ENCODE measurements around the gene NHS.
A peak's percentile ranks its signal among the peaks of the same experiment; 100 is the strongest.
"Not testable (repeated sequence)": the region's sequence is repeated elsewhere in the genome, so short reads cannot be mapped to it uniquely, and the experiment has no call there.

NHS gene

GRCh38 chrX:17409566-17410290 lies 34.7 kb downstream of the NHS start:
- no peak for DNase-seq

GRCh38 chrX:17410651-17411050 lies 35.7 kb downstream of the NHS start:
- DNase-seq, result no peak

- no peak for DNase-seq
Observed at GRCh38 chrX:17411205-17411604, 36.2 kb downstream of the NHS start.

DNA sequence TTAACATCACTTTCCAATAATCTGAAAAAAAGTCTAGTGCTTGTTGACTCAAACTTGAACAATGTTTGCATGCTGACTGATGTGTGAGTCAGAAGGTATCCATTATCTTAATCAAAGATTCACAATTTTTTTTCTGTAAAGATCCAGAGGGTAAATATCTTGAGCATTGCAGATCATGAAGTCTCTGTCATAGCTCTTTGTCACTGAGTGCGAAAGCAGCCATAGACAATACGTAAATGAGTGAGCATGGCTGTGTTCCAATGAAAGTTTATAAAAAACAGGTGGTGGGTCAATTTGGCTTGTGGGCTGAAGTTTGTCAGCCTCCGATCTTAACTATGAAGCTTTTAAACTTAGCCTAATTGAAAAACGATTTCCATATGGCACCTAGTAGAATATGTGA lies 37.7 kb downstream of the NHS start:
- no peak for DNase-seq

DNA sequence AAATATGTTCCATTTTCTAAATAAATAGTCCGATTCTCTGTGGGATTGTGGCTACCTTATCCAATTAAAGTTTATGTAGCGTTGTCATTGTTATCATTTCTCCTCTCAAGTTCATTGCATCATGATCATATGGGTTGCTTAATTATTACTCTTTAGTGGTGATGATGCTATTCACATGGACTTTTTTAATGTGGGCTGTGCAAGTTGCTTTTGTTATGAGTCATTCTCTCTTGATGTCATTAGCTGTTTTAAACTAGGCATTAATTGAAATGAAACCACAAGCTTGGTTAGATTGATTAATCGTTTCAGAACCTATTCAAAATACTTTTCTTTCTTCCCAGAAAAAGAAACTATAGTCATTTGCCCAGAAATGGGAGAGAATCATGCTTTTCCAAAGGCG lies 38.2 kb downstream of the NHS start:
- no peak for DNase-seq

DNA sequence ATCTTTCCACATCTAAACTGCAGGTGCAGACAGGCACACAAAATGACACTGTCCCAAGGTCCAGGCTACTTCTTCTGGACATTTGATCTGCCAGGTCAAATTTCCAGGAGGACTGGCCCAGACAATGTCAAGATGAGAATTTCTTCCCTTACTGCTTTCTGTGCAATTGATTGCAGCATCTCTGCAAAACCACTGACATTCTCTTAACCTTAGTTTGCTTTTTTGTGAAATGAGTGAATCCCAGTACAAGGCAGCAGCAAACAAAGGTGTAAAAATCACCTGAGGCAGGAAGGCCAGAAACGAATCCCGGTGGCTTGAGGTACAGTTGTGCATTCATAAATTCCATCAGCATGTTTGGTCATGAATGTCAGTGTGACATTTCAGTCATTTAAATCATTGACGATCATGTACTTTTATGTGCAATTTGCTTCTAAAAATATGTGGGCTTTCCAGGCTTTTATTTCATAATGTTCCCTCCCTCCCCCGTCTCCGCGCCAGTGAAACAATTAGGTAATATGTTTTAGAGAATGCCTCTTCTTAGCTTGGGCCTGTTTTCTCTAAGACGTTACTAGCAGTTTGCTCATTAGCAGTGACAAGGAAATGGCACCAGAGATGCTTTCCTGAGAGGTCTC lies 39.1 kb downstream of the NHS start:
- no peak for DNase-seq

- peak; percentile 19 for DNase-seq
Observed at GRCh38 chrX:17414839-17415238, 39.8 kb downstream of the NHS start.

DNA sequence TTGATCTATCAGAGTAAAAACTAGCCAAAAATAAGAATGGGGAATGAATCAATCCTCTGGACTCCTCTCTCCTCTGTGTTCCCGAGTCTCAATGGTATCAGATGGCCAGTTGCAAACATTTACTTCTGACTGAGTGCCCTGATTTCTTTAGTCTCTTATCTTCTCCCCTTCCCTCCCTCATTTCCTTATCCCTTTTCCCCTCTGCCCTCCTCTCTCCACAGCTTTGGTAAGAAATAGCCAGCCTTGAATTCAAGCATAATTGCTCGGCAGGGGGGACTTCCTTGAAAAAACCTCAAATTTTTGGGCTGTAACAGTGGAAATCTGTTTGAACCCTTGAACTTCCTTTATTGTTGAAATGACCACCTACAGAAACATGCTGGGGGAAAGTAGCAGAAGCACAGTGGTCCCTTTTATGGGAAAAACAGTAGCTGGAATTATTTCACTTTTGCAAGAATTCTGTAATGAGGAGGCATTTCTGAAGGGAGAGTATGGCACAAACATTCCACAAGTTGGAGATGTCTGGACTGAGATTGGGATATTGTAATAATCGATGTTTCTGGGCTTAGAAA lies 40.3 kb downstream of the NHS start:
- DNase-seq, result no peak

- DNase-seq, result no peak
Observed at GRCh38 chrX:17417372-17417771, 42.4 kb downstream of the NHS start.

- no peak for DNase-seq
Observed at GRCh38 chrX:17425136-17425535, 50.1 kb downstream of the NHS start.

- no peak for DNase-seq
Observed at GRCh38 chrX:17425551-17425950, 50.6 kb downstream of the NHS start.

DNA sequence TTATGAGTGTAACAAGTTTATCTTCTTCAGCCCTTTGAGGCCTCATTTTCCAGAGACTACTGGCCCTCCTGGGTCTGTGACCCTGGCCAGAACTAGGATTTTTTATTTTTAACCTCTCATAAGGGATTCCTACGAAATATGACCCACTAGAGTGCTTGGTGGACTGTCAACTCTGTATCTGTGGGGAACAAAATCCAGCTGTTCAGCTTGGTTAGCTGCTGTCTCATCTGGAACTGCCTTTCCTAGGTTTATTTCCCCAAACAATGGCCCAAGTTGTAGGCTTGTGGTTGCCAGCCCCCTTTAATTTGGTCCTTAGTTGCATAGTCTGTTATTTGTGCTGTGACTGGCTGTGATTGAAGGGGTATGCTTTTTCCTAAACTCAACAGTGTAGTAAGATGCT lies 56.2 kb downstream of the NHS start:
- DNase-seq, result no peak

DNA sequence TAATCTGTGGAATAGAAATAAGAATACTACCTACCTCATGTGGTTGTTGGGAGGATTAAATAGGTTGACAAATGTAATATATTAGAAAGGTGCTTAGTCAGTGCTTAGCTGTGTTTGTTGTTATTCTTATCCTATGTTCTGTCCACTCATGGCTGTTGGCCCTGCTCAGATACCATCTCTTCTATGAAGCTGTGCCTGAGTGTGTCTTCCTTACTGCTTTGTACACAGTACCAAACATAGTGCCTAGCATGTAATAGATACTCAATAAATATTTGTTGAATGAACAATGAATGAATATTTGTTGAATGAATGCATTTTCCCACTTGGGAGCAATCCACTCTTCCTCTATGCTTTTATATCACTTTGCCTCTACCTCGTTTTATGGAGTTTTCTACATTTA lies 57.2 kb downstream of the NHS start:
- DNase-seq, result no peak

DNA sequence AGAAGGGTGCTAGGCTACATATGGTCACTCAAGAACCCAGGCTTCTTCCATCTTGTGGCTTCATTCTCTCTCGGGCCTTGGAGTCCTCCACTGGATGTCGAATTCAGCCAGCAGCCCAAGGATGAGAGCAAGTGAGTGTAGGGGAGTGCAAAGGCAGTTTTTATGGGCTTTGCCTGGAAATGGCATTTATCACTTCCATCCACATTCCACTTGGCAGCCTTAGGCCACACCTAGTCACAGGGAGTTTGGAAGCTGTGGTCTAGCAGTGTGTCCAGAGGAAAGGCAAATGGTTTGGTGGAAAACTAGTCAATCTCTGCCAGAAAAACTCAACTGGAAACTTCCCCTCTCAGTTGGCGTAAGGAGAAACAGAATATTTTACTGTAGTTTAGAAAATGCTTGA lies 59.0 kb downstream of the NHS start:
- DNase-seq, result no peak

DNA sequence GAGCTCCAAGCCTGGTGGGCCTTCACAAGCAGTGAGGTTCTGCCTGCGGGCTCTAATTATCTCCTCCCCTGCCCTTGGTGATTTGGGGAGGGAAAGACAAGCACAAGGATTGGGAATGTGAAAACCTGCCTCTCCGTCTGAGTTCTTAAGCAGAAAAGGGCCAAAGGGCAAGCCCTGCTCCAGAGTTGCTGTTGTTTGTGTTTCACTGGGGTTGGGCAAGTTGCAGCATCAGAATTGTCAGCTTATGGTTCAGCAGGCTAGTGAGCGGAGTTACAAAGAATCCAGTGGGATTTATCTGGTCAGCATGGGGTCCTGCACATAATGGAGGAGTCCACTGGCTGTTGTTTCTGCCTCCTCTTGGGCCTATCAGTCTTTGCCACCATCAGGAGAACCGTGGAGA lies 60.5 kb downstream of the NHS start:
- DNase-seq, result no peak

- DNase-seq, result no peak
Observed at GRCh38 chrX:17438221-17438620, 63.2 kb downstream of the NHS start.

- no peak for DNase-seq
Observed at GRCh38 chrX:17440258-17440657, 65.3 kb downstream of the NHS start.

- DNase-seq, result no peak
Observed at GRCh38 chrX:17440836-17441235, 65.8 kb downstream of the NHS start.

DNA sequence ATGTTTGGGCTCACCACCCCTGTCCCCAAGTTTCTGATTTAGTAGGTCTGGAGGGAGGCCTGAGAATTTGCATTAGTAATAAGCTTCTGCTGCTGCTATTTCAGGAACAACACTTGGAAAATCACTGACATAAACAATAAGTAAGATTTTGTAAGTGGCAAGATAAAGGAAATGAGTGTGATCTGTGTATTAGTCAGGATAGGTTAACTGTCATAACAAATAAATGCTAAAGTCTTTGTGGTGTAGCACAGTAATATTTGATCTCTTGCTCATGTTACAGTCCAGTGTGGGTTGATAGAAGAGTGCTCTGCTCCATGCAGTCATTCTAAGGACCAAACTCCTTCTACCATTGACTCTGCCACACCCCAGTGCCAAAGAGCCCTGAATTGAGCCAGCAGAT lies 67.0 kb downstream of the NHS start:
- DNase-seq, result no peak

- DNase-seq, result no peak
Observed at GRCh38 chrX:17442898-17443297, 67.9 kb downstream of the NHS start.

DNA sequence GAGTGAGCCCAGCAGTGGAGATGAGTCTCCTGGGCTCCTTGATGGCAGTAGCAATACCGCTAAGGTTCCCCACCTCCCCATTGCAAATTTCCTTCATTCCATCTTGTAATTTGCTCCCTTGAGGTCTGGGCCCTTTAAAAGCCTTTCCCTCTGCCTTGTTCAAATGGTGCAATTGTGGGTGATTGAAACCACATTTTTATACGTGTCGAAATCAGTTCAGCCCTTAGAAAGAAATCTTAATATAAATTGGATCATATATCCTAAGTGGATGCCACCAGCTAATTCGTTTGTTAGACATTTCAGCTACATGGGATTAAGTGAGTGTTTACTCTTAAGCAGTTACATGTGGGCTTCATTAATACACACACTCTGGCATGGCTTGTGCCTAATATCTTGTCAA lies 68.6 kb downstream of the NHS start:
- no peak for DNase-seq

DNA sequence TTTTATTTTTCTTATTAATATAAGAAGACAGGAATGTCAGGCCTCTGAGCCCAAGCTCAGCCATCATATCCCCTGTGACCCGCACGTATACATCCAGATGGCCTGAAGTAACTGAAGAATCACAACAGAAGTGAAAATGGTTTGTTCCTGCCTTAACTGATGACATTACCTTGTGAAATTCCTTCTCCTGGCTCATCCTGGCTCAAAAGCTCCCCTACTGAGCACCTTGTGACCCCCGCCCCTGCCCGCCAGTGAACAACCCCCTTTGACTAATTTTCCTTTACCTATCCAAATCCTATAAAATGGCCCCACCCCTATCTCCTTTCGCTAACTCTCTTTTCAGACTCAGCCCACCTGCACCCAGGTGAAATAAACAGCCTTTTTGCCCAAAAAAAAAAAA lies 71.3 kb downstream of the NHS start:
- DNase-seq, result not testable (repeated sequence)

GRCh38 chrX:17448188-17448587 lies 73.2 kb downstream of the NHS start:
- no peak for DNase-seq

GRCh38 chrX:17449866-17450265 lies 74.9 kb downstream of the NHS start:
- no peak for DNase-seq

- DNase-seq, result no peak
Observed at GRCh38 chrX:17453788-17454187, 78.8 kb downstream of the NHS start.

Data from stimulated activated CD8-positive, alpha-beta memory T cell treated with anti-CD3 and anti-CD28 coated beads, Interleukin-4, amount 100 ng/mL, for 48 hours (primary cell).